GM21786 (cell line): Measurements from ENCODE around the gene WDR33.

Experiments used
- ATAC-seq: cut with Tn5 transposase; IDR thresholded peaks from one replicate; pipeline ENCODE4 v1.9.1; 2021; ENCODE audit not compliant: unreplicated experiment

Gene WDR33

GRCh38 chr2:127674241-127675209 is 136.4 kb downstream of the WDR33 start:
- no peak for ATAC-seq

- no peak for ATAC-seq
Measured at GRCh38 chr2:127673291-127674069, 137.5 kb downstream of the WDR33 start.

DNA sequence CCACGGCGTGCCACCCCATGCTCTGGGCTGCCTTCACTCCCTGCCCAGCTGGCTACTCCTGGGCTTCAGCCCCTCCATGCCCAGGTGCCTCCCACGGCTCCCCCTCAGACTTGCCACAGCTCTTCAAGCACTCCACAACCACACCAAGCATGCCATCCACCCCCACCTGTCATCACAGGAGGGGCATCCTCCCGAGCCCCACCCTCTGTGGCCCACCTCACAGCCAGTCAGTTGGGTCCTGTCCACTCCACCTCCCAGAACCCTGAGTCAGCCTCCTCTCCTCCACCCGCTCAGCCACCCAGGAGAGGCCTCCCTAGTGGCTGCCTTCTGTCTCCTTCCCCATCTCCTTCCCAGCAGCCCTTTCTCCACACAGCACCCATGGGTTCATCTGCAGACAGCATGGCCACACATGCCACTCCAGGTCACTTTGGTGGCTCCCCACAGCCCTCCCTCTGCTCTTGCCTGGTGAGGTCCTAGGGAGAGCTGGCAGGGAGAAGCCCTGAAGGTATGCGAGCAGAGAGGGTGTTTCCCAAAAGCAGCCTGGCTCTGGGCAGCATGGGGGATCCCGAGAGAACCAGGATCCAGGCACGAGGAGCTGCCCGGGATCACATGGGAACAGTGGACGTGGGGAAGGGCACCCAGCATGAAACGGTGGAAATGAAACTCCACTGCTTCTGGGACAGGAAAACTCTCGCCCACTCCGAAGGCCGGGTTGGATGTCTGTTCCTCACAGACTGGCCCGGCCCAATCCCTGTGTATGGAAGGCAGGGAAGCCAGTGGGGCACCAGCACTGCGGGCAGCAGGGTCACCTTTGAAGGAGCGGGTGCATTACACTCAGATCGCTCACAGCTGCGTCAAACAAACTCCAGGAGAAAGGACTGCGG is 138.4 kb downstream of the WDR33 start:
- no peak for ATAC-seq

DNA sequence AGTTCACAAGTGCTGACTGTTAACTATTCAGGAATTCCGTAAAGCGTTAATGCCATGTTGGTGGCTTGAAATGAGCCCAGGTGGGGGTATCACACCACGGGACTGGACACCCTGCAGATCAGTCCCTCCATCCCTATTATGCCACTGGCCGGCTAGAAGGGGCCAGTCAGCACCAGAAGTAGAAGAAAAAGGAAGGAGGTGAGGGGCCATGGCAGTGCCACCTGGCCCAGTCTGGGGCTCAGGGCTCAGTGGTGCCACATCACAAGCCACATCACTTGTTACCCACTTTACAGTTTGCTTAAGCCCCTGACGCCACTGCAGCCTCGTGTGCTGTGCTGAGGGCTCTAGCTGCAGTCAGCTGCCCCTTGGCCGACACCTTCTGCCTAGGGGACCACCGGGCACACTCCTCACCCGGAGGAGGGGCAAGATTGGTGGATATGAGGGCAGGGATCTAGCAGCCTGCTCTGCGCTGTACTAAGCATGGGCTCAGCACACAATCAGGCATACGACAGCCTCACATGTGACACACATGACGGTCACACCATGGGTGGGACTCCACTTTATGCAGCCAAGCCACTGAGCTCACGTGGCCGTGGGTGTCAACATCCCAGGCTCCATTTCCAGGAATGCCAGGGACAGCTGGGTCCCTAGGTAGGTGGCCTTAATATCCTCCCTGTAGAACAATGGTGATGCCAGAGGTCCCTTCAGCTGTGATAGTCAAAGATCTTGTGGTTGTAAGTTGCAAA is 139.2 kb downstream of the WDR33 start:
- no peak for ATAC-seq

DNA sequence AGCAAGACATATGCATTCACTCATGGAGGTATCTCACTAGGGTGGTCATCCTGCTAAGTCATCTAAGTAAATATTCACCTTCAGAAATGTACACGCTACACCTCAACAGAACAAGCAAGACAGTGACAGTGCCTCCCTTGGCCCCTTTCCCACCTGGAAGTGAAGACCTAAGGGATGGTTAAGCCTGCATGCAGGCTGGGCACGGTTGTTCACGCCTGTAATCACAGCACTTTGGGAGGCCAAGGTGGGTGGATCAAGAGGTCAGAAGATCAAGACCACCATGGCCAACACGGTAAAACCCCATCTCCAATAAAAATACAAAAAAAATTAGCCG is 140.0 kb downstream of the WDR33 start:
- ATAC-seq, result no peak

GRCh38 chr2:127670055-127670956 is 140.7 kb downstream of the WDR33 start:
- ATAC-seq, result no peak

- no peak for ATAC-seq
Measured at GRCh38 chr2:127669056-127669455, 141.9 kb downstream of the WDR33 start.

DNA sequence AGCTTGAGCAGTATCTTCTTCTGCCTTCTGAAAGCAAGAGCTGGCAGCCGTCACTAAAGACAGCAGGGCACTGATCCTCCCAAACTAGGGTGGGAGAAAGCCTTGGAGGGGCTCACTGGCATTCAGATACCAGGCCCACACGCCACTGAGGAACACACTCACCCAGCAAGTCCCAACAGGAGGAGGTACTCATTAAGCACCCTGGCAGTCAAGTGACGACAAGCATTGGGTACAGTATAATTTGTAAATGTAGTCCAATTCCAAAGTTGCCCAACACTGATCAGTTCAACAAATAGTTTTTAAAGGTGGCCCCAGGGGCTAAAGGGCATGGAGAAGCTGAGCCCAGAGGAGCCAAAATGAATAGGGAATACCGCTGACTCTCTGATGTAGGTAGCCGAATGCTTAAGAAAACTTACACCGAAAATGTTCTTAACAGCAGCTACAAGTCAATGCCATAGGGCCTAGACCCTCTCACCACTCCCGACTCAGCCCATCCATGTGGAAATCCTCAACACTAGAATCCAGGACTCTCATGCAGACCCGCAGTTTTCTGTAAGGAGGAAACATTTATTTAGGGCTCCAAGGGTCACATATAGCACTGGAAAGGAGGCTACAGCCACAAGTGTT is 145.6 kb downstream of the WDR33 start:
- ATAC-seq, result no peak

DNA sequence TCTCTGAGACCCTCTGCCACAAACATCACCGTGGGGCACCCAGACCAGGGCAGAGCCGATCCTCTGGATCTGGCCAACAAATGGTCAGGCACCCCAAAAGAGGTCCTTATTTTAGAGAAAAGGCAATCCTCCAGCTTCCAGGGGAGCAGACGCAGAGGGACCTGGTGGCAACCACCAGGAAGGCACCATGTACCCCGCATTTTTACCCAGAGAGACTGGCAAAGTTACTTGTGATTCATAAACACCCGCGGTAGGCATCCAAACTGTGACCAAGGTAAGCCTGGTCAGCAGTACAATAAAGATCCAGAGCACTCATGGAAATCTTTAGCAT is 146.1 kb downstream of the WDR33 start:
- no peak for ATAC-seq

GRCh38 chr2:127664065-127664894 is 146.7 kb downstream of the WDR33 start:
- ATAC-seq, result no peak

- no peak for ATAC-seq
Measured at GRCh38 chr2:127663566-127664064, 147.4 kb downstream of the WDR33 start.

- ATAC-seq, result no peak
Measured at GRCh38 chr2:127662937-127663565, 147.9 kb downstream of the WDR33 start.

- no peak for ATAC-seq
Measured at GRCh38 chr2:127661949-127662510, 148.9 kb downstream of the WDR33 start.

GRCh38 chr2:127661072-127661649 is 149.8 kb downstream of the WDR33 start:
- ATAC-seq, result no peak

- no peak for ATAC-seq
Measured at GRCh38 chr2:127660291-127660578, 150.7 kb downstream of the WDR33 start.

- no peak for ATAC-seq
Measured at GRCh38 chr2:127659408-127660290, 151.3 kb downstream of the WDR33 start.
